HG02798 (cell line): ENCODE measurements around the gene FARP2.
"Not testable (repeated sequence)": the region's sequence is repeated elsewhere in the genome, so short reads cannot be mapped to it uniquely, and the experiment has no call there.

Experiments
- ATAC-seq: cut with Tn5 transposase; IDR thresholded peaks from one replicate; pipeline ENCODE4 v1.9.1; 2021; ENCODE audit warnings: mild to moderate bottlenecking; ENCODE audit not compliant: unreplicated experiment, poor library complexity

The FARP2 gene

GRCh38 chr2:241355983-241356870, at the start of gene FARP2:
TSS of gene FARP2 (plus strand) at chr2:241356285. CDS start at chr2:241373108, 16,823 bp downstream.
- peak; percentile 88 for ATAC-seq

- no peak for ATAC-seq
These were observed 49.0 kb upstream of the FARP2 start for GRCh38 chr2:241307055-241307454.

GRCh38 chr2:241308267-241308666, 47.8 kb upstream of the FARP2 start:
- no peak for ATAC-seq

GRCh38 chr2:241308832-241309500, 47.1 kb upstream of the FARP2 start:
- no peak for ATAC-seq

GRCh38 chr2:241309684-241310117, 46.4 kb upstream of the FARP2 start:
- ATAC-seq: peak; percentile 63

- no peak for ATAC-seq
These were observed 45.0 kb upstream of the FARP2 start for GRCh38 chr2:241310917-241311566.

- ATAC-seq: no peak
These were observed 44.0 kb upstream of the FARP2 start for GRCh38 chr2:241312082-241312481.

GRCh38 chr2:241313543-241314095, 42.5 kb upstream of the FARP2 start:
- no peak for ATAC-seq

- ATAC-seq: no peak
These were observed 41.6 kb upstream of the FARP2 start for GRCh38 chr2:241314226-241315092.

GRCh38 chr2:241315093-241315878, 40.8 kb upstream of the FARP2 start, which contains the start of gene HDLBP:
TSS of gene HDLBP (minus strand) at chr2:241315672. CDS start at chr2:241266869, 48,803 bp downstream.
- peak; percentile 81 for ATAC-seq

- ATAC-seq: peak; percentile 42
These were observed 40.0 kb upstream of the FARP2 start, which contains the start of gene SEPTIN2 for GRCh38 chr2:241315879-241316631. TSS of gene SEPTIN2 (plus strand) at chr2:241315925. CDS start at chr2:241324233, 8,308 bp downstream.

- ATAC-seq: no peak
These were observed 39.3 kb upstream of the FARP2 start for GRCh38 chr2:241316825-241317224.

GRCh38 chr2:241317391-241317790, 38.7 kb upstream of the FARP2 start:
- ATAC-seq: no peak

- not testable (repeated sequence) for ATAC-seq
These were observed 37.3 kb upstream of the FARP2 start for GRCh38 chr2:241318830-241319229.

GRCh38 chr2:241320394-241320793, 35.7 kb upstream of the FARP2 start:
- ATAC-seq: no peak

- no peak for ATAC-seq
These were observed 35.1 kb upstream of the FARP2 start for GRCh38 chr2:241321033-241321432.

- ATAC-seq: no peak
These were observed 34.2 kb upstream of the FARP2 start for GRCh38 chr2:241321886-241322285.

GRCh38 chr2:241323778-241324177, 32.3 kb upstream of the FARP2 start:
- ATAC-seq: no peak
